SHP77 treated with DMSO at 0.1 percent for 48 hours (cell line): ENCODE data around the gene GPR180.
"Not testable (repeated sequence)": the region's sequence is repeated elsewhere in the genome, so short reads cannot be mapped to it uniquely, and the experiment has no call there.

ENCODE experiments used
- DNase-seq: peaks from one replicate; lab custom pipeline; 2025; lab: John Stamatoyannopoulos, UW

Gene GPR180

GRCh38 chr13:94596575-94596971 is 5.1 kb upstream of the GPR180 start:
- no peak for DNase-seq

DNA sequence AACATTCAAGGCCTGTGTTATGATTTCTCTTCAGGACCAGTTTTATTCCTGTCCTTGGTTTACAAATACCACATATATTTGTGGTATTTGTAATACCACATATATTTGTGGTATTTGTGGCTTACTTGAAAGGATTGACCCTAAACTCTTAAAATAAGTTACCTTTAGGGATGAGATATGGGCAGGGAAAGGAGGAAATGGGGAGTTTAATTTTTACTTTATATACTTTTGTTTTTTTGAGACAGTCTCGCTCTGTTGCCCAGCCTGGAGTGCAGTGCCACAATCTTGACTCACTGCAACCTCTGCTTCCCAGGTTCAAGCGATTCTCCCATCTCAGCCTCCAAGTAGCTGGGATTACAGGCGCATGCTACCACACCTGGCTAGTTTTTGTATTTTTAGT is 3.4 kb upstream of the GPR180 start:
- DNase-seq = no peak

GRCh38 chr13:94599877-94600276 is 1.8 kb upstream of the GPR180 start:
- no peak for DNase-seq

DNA sequence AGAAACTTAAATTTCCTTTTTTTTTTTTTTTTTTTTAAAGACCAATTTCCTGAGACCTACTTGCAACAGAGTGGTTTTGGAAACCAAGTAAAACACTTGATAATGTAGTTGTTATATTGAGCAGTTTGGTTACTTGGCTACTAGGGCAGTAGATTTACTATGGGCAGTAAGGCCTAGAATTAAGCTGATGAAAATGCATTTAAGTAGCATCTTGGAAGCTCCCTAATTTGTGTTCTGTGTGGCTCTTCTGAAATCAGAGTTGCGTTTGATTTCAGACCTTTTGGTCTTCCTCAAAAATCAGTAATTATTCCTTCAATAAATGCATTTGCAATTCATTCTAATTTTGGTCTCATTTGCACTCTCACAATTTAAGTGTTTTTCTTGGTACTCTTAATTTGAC is 810 bp downstream of the GPR180 start:
- no peak for DNase-seq

- DNase-seq = no peak
Measured at GRCh38 chr13:94607056-94607455, 5.4 kb downstream of the GPR180 start.

- no peak for DNase-seq
Measured at GRCh38 chr13:94607939-94608338, 6.3 kb downstream of the GPR180 start.

DNA sequence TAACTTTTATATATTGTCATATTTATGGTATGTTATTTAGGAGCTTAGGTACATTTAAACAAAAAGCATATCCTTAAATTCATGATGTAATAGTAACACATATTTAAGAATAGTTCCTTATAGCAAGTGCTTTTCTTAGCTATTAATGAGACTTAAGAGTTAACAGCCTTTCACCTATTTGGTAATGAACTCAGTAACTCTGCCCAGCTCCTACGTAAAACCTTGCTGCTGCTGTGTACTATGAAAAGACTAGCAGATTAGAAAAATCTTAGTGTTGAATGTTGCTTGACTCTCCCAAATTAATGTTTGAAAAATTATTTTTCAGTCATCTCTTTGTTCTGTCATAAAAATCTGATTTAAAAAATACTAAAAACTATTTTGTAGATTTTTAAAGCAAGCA is 6.9 kb downstream of the GPR180 start:
- no peak for DNase-seq

DNA sequence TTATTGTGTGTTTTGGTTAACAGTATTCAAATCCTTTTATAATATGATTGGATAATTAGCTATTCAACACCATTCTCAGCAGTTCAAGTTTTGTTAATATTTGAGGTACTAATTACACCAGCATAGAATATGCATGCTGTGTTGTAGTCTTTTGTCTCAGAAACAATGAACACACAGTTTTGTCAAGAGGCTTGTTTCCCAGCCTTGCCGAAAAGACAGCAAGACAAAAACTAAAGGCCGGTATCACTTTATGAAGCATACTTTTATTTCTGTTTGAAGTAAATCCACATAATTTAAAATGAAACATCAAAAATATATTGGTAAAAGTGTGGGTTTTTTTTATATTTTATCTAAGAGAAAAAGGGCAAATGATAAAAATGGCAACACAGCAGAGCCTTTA is 7.5 kb downstream of the GPR180 start:
- no peak for DNase-seq

DNA sequence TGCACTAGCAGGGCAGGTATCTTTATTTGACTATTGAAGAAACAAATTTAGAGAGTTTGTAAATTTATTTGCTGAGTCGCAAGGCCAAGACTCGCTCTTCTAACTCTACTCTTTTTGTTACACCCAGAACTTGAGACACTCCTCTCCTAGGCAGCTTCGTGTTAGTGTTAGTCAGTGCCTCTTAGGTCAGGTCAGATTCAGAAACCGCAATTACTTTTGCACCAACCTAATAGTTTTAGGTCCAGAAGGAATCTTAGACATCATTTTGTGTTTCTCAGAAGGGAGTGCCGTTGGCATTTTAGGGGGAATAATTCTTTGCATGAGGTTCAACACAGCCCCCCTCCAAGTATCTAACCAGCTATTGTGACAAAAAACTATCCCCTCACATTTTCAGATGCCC is 8.8 kb downstream of the GPR180 start:
- no peak for DNase-seq

DNA sequence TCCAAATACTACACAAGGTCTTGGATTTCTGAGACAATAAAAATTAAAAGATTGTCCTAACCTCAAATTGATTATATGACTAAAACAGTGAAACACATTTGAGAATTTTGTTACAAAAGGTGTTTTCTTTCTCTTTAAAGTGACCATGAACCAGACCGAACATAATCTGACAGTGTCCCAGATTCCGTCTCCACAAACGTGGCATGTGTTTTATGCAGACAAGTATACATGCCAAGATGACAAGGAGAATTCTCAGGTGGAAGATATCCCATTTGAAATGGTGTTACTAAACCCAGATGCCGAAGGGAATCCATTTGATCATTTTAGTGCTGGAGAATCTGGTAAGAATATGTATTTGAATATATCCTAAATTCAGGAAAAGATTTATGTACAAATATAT is 10.4 kb downstream of the GPR180 start:
- DNase-seq = no peak

- DNase-seq = no peak
Measured at GRCh38 chr13:94613051-94613450, 11.4 kb downstream of the GPR180 start.

DNA sequence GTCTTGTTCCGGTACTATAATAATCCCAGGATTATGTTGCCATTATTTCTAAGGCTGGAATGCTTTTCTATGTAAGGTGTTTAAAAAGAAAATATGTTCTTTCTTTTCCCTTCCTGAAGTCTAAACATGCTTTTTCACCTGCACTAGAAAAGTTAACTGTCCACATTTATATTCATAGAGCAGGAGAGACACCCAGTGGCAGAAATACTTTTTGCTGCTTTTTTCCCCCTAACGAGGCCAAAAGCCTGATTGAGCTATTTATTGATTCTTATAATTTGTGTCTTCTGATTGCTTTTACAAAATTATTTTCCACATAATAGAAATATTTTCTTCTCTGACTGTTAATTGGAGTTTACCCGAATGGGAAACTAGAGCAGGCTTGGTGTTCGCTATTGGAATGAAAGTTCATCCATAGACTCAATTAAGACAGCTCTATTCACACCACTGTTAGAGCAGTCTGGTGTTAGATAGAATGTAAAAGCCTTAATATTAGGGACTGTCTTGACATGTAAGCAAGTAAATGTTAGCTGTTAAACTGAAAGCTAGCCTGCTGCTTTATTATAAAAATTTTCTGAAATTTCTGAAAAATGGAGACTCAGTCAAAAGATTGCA is 15.8 kb downstream of the GPR180 start:
- peak; percentile 50 for DNase-seq

DNA sequence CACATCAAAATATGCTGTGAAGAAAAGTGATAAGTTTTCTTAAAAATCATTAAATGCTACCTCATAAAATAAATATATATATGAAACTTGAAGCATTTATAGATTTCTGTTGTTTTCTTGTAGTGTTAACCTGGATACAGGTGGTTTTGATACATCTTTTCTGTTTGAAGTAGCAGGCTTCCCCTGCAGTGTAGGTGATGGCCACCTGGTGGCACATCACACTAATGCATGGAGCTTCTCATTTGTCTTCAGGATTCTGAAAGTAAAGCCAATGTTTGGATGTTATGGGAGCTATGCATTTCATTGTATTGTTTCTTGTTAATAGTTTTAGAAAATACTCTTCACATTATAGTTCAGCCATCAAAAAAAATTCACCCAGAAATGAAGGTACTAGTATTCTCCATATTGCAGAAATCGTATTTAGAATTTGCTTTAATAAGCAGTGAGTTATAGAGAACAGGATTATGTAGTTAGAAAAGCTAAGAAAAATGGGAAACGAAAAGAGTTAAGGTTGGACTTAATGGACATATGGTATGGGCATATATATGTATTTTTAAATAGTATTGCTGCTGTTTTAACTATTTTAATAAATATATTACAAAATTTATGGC is 18.7 kb downstream of the GPR180 start:
- DNase-seq = peak; percentile 69

GRCh38 chr13:94622344-94622743 is 20.7 kb downstream of the GPR180 start:
- DNase-seq = no peak

GRCh38 chr13:94623316-94623715 is 21.7 kb downstream of the GPR180 start:
- no peak for DNase-seq

DNA sequence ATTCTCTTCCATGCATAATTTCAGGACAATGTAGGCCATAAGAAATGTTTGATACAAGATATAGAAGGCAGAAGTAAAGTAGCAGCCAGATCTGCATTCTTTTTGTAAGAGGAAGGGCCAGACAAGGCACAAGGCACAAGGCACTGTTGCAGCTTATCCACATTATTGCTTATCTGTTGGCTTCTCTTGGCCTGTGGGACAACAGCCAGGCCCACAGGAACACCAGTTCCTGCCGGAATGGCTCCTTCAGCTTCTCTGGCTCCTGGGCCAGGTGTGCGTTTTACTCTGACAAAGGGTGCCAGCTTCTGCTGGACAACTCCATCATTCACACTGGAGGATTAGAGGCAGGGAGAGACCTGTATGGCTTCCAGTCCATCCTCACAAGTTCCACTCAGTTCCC is 29.2 kb downstream of the GPR180 start:
- no peak for DNase-seq

- DNase-seq = no peak
Measured at GRCh38 chr13:94632226-94632980, 30.7 kb downstream of the GPR180 start.

- not testable (repeated sequence) for DNase-seq
Measured at GRCh38 chr13:94636096-94636495, 34.4 kb downstream of the GPR180 start.

- no peak for DNase-seq
Measured at GRCh38 chr13:94636942-94637578, 35.4 kb downstream of the GPR180 start.

GRCh38 chr13:94637677-94638076 is 36.0 kb downstream of the GPR180 start:
- DNase-seq = not testable (repeated sequence)

DNA sequence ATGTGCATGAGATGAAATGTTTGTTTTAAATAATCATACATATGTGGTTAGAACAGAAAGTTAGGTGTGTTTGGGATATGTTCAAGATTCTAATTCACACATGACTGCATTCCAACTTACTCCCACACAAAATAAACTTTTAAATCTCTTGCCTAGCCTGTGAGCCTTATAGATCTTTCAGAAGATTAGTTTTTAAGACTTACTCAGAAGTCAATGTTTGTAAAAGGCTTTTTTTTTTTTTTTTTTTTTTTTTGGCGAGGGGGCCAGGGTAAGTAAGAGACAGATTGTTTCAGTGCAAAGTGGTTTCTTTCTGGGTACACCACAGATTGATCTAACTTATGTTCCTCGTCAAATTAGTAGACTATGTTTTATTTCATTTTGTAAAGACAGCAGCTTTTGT is 39.1 kb downstream of the GPR180 start:
- no peak for DNase-seq

DNA sequence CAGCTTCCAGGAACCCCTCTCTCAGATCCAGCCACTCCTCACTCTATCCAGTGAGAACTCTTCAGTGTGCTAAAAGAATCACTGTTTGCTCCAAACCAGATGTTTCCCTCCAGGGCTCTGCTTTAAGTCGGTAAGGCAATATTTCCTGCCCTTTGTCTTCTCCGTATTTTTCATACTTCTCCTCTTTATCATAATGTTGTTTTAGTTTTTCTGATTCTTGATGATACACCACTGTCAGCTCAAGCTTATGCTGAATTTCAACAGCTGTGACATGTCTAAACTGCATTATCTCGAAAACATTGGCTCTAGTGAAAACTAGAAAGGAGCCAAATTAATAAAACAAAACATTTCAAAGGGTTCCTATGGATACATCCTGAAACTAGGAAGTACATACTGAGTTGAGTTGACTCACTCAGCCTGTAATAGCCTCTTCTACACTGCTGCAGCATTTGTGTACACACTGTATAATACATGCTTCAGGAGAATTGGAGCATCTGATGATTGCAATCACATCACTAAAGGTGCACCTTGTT is 39.8 kb downstream of the GPR180 start:
- DNase-seq = peak; percentile 80

- no peak for DNase-seq
Measured at GRCh38 chr13:94646904-94647303, 45.2 kb downstream of the GPR180 start.
